Eye (tissue), 1 donor: ENCODE measurements around the gene SKA1.
"Not testable (repeated sequence)": the region's sequence is repeated elsewhere in the genome, so short reads cannot be mapped to it uniquely, and the experiment has no call there.

Experiments used
- DNase-seq: peaks from one replicate; pipeline ENCODE4 v3.0.0-alpha.2; 2015

The SKA1 gene

DNA sequence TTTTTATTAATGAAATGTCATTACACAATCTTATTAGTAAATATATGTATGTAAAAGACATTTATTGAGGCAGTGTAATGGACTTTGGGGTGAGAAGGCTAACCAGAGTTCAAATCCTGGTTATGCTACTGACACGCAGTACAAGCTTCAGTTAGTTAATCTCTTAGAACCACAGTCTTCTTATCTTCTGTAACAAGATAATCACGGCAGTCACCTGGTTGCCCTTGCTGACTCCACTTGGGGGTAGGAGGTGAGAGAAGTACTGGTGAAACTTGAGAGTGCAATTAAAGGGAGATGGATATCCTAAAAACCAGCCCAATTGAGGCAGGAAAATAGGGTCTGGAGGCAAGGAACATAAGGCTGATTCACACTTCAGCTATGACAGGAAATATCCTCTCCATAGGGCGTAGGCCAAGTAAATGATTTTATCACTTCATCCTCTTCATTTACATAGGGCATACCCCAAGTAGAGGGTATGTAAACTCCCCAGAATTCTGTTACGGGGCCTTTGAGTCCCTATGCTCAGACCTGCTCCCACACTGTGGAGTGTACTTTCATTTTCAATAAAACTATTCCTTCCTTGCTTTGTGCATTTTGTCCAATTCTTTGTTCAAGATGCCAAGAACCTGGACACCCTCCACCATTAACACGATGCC is 21.3 kb downstream of the SKA1 start:
- DNase-seq = no peak

DNA sequence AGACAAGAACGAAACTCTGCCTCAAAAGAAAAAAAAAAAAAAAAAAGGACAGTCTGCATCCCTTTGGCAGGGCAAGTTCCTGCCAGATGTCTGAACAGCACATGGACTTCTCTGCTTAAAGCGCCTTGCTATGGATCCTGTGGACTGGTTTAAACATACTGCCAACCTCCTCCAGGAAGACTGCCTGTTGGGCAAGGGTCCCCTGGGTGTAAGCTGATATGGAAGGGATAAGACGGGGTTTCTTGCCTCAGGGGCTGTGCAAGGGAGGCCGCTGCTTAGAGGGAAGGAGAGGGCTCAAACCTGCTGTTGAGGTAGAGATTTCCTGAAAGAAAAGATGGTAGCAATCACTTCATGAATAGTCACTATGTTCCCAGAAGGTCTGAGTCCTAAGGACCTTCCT is 22.2 kb downstream of the SKA1 start:
- DNase-seq = no peak

DNA sequence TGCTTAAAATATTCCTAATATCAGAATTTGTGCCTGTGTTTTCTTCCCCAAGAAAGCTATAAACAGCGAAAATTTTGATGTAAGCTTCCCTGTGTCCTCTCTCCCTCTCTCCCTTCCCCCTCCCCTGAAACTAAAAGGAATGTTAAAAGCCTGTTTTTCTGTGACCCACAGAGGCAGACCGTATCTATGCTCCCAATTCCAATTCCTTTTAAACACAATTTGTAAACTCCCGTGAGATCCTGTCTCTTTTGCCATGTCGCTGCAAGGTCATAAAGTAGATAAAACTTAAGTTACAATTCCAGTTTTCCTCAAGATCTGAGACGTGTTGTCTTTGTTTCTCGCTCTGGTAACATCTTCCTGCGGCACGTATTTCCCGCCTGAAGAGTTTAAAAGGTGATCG is 23.3 kb downstream of the SKA1 start:
- DNase-seq = peak; percentile 15

DNA sequence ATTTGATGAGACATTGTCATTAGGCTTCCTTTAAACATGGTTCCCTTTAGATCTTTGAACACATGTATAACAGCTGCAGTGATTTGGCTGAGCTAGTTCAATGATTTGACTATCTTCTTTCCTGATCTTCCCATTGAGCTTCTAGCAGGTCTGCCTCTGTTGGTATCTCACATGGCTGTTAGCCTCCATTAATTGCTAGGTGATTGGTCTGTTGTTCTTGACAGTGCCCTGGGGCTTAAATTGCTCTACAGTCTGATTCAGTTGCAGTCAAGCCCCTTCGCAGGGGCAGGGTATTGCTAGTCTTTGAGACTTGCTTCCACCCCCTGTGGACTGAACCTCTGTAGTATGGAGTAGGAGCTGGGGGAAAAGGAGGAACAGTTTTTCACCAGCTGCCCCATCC is 24.1 kb downstream of the SKA1 start:
- peak; percentile 33 for DNase-seq

DNA sequence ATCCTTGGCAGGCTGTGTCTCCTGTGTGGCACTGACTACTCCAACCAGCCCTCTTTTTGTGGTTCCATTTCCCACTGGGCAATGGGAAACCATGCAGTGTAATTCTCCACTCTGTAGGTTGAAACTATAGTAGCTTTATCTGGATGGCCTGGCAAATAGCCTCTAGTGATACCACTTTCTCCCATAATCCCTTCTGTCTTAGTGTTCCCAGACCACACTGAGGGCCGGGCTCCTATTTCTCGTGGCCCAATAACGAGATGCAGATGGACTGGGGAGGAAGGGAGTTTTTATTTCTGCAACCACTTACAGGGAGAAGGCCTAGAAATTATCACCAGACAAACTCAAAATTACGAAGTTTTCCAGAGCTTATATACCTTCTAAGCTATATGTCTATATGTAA is 24.7 kb downstream of the SKA1 start:
- DNase-seq = peak; percentile 19

DNA sequence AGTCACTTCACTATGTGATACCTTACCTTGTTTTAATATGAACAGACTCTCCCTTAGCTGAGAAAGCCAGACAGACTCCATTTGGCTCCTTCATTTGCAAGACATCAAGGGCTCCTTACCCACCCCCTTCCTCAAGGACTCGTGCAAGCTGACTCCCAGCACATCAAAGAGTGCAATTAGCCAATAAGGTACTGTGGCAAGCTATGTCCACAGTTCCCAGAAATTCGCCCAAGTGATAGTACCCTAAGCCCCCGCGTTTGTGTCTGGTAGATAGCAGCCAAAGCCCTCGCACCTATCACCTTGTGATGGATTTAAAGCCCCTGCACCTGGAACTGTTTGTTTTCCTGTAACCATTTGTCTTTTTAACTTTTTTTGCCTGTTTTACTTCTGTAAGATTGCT is 25.6 kb downstream of the SKA1 start:
- DNase-seq = not testable (repeated sequence)

DNA sequence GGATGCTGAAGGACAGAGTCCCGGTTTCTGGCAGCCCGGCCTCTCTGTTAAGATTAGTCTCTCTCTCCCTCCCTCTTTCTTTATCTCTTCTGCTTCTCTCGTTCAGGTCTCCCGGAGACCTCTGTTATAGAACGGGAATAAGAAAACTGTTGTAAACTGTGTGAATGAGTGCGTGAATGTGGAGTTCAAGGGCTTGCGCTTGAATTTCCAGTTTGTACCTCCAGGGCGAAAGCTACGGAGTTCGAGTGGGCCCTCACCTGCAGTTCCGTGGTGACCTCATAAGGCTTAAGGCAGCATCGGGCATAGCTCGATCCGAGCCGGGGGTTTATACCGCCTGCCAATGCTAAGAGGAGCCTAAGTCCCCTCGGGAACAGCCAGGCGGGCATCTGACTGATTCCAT is 26.4 kb downstream of the SKA1 start:
- no peak for DNase-seq

DNA sequence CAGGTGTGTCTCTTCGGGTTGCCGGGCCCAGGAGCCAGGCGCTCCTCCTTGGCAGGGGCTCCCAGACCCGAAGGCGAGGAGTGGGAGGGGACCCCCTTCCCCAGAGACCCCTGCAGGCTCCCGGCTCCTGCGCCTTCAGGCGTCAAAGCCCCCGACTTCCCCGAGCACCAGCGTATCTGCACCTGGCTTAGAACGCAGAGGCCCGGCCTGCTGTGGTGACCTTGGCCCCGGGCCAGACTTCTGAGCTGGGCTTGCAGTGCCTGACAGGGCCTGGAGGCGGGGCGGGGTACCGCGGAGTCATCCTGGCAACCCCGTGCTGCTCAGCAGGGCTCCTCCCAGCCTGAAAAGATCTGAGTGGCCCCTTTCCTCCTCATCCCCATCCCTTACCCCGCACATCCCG is 27.0 kb downstream of the SKA1 start:
- peak; percentile 33 for DNase-seq

DNA sequence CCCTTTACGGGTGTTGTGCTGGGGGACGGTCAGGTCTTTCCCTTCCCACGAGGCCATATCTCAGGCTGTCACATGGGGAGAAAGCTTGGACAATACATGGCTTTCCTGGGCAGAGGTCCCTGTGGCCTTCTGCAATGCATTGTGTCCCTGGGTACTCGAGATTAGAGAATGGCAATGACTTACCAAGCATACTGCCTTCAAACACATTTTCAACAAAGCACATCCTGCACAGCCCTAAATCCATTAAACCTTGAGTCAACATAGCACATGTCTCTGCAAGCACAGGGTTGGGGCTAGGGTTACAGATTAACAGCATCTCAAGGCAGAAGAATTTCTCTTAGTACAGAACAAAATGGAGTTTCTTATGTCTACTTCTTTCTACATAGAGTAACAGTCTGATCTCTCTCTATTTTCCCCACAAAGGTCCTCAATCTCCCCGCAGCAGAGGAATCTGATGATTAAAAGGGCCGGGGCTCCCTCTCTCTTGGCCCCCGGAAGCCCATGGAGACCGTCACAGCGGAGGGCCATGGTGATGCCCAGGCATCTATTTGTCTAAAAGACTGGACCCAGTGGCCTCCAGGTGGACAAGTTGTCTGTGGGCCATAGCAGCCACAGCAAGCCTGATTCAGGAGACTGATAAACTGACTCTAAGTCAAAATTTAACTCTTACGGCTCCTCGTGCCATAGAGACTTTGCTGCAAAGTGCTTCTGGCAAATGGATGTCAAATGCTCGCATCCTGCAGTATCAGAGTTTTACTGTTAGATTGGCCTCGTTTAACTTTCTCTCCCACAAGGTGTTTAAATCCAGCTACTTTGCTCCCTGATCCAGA is 30.1 kb downstream of the SKA1 start:
- not testable (repeated sequence) for DNase-seq

DNA sequence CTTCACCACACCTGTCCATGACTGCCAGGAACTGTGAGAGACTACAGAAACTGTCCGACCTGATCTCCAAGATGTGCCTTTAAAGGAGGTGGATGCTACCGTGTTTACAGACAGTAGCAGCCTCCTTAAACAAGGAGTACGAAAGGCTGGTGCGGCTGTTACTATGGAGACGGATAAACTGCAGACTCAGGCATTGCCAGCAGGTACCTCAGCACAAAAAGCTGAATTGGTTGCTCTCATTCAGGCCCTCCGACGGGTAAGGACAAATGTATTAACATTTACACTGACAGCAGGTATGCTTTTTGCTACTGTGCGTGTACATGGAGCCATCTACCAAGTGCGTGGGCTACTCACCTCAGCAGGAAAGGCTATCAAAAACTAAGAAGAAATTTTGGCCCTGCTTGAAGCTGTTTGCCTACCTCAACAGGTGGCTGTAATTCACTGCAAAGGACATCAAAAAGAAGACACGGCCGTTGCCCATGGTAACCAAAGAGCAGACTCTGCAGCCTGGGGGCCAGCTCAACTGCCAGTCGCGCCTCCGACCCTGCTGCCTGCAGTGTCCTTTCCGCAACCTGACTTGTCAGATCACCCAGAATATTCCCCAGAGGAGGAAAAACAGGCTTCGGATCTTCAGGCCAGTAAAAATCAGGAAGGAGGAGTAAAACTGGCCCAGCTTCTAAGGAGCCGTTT is 30.9 kb downstream of the SKA1 start:
- peak; percentile 39 for DNase-seq

DNA sequence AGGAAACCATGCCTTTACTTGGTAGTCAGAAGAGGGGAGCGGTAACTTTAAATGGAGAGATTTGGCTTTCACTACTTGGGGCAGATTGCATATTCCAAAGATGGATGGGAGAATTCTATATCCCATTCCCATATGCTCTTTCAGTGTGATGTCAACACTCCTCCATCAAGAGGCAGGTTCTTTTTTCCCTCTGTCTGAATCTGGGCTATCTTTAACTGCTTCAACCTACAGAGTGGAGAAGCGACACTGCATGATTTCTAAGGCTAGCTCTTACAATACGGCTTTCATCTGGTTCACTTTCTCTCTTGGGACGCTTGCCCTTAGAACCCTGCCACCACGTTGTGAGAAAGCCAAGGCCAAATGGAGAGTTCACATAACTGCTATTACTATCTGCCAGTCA is 34.4 kb downstream of the SKA1 start:
- DNase-seq = no peak

DNA sequence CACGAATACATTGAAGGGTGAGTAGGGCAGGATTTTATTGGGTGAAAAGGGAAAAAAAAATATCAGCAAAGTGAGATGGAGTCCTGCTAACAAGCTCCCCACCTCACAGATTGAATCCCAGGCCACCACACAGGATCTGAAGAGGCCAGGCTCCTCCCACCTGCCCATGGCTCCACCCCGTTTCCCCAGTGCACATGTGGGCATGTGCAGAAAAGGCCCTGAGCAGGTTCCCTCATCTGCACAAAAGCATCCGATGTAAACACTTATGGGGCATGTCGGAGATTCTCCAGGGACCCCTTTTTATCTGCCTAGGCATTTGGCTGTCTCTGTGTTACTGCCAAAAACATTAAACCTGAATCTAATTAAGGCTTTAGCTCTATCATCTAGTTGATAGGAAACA is 35.2 kb downstream of the SKA1 start:
- DNase-seq = no peak

DNA sequence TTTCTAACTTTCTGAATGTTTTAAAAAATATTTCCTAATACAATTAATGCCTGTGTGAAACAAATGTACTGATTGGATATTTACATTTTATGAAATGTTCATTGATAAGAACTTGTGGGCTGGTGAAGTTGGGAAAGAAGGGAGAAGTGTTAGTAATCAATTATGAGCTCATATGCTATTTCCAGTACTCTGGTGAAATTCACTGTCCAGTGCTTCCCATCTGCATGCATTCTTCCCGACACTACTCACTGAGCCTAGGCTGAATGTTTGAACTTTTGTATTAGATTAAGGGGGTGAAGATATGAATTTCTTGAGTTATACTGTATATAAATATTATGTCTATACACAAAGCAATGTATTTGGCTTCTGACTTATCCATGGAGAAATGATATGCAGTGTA is 36.0 kb downstream of the SKA1 start:
- DNase-seq = no peak

DNA sequence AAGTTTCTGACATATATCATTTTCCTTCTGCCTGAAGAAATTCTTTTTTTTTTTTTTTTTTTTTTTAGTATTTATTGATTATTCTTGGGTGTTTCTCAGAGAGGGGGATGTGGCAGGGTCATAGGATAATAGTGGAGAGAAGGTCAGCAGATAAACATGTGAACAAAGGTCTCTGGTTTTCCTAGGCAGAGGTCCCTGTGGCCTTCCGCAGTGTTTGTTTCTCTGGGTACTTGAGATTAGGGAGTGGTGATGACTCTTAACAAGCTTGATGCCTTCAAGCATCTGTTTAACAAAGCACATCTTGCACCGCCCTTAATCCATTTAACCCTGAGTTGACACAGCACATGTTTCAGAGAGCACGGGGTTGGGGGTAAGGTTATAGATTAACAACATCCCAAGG is 42.0 kb downstream of the SKA1 start:
- DNase-seq = not testable (repeated sequence)

DNA sequence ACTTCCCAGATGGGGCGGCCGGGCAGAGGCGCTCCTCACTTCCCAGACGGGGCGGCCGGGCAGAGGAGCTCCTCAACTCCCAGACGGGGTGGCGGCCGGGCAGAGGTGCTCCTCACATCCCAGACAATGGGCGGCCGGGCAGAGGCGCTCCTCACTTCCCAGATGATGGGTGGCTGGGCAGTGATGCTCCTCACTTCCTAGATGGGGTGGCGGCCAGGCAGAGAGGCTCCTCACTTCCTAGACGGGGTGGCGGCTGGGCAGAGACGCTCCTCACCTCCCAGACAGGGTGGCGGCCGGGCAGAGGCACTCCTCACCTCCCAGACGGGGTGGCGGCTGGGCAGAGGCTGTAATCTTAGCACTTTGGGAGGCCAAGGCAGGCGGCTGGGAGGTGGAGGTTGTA is 42.9 kb downstream of the SKA1 start:
- not testable (repeated sequence) for DNase-seq

DNA sequence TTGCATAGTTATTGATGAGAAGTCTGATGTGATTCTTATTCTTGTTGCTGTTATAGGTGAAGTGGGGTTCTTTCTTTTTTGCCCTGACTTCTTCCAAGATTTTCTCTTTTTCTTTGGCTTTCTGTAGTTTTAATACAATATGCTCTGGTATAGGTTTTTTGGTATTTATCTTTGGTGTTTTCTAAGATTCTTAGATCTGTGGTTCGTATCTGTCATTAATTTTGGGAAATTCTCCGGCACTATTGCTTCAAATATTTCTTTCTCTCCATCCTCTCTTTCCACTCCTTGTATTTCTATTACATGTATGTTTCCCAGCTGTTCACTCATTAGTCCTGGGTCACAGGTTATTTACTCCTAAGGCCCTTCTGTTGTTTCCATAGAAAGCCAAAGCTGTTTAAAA is 43.8 kb downstream of the SKA1 start:
- no peak for DNase-seq

DNA sequence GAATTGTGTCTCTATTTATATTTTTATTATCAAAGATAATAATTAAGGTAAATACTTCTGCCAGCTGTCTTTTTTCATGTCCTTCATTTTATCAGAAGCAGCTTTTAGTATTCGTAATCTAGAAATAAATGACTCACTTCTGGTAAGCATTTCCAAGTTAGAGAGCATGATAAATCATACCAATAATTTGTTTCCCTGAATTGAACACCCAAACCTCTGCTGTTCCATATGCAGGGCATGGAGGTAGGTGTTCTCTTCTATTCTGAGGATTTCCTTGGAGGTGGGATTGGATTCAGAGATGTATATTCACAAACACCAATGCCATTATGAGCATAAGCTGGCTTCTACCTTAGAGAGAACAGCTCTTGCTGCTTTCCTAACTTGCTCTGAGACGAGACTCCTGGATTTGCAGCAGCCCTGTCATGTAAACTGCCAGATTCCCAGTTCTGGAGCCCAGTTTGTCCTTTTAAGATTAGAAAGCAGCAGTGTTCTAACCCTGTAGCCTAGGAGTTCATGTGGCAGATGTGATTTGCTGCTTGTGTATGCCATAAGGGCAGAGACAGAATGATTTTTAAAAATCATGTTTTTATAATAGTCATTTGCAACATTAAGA is 47.5 kb downstream of the SKA1 start:
- no peak for DNase-seq

DNA sequence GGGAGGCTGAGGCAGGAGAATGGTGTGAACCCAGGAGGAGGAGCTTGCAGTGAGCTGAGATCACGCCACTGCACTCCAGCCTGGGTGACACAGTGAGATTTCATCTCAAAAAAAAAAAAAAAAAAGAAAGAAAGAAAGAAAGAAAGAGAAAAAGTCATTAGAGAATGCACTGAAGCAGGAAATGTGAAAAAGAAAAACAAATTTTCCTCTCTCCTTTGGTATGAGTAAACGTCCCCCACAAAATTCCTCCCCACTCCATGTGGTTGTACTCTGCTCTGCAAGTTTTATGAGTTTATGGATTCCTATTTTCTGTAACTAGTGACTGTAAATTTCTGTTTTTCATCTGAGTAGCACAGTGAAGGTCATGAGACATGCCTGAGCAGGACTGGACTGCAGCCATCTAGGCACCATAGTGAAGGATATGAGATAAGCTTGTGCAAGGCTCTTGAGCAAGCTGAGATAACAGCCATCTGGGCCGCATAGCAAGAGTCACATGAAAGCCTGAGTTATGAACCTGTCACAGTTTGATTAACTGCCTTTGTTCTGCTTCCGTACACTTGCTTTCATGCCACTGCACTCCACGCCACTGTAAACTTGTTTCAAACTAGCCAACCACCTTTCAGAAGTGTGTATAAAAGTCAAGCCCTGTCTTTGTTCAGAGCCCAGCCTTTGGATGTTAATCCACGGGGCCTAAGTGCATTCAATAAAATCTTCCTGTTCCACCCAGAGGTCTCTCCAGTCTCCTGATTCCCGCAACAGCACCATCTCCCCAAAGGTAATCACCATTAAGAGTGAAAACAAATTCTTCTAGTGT is 50.2 kb downstream of the SKA1 start:
- DNase-seq = no peak

DNA sequence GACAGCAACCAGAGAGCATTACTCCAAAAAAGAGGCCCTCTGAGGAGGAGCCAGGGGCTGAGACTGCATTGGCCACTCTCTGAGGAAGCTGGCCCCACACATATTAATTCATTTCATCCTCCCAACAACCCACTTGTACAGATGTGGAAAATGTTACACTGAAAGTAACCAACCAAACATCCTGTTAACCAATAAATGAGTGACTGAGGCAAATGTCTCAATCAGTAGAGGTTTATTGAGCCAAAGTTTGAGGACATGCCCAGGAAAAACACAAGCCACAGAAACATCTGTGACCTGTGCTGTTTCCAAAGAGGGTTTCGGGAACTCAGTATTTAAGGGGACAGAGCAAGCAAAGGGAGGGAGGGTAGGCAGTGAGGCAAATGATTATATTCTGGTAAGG is 53.0 kb downstream of the SKA1 start:
- DNase-seq = no peak

DNA sequence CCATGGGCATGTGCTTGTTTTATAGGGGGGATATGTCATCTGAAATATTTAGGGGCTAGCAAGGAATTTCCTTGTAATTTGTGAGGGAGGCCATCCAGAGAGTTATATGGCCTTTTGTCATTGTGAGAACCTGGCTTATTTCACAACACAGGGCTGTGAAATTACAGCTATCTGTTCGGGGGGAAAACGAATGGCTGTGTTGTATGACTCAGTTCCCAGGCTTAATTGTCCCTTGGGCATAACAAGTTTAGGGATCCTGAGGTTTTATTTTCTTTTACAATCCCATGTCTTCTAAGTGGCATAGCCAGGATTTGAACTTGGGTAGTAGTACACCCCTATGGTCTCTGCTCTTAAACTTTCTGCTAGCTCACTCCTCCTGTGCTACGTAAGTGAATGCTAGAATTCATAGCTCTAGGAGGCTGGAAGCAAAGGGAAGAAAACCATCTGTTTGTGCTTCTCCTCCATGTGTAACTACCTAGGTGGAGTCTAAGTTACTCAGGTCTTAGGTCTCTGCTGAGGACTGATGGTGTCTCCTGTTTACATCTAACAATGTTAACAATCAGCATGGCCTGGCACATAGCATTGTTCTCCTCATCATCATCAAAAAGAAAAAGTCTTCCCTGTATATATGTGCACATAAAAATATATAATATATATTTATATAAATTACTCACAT is 53.8 kb downstream of the SKA1 start:
- DNase-seq = no peak

DNA sequence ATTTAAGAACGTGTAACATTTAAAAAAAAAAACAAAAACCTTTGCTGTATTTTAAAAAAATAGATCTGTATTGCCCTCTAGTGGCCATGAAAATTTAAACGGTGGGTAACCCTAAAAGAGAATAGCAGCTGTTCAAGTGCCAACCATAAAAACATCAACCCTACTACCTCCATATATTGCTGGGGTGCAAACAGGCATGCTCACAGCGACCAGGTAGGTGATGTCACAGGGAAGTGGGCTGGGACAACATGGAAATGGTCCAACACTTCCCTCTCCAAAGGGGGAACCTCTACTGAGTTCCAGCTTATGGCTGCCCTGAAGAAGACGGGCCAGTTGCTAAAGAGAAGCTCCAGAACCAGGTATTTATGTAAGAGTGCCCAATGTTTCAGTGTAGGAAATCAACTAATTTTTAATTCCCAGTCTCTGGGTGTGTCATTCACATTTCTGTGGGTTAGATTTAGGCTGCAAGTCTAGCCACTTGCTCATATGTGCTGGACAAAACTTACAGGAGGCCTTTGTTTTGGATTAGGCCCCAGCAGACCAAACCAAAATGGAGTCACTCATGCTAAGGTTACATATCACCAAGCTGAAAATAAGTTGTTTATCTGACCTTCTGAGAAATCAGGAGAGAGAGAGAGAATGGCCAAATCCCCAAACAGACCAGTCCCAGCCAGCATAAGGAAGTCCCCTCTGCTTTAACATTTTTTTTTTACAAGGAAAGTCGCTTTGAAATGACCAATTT is 54.5 kb downstream of the SKA1 start:
- DNase-seq = peak; percentile 70
